Measurements from ENCODE around the gene RAB31. TPM values are rescaled to one million over a fixed set of nuclear protein-coding genes. Genes with fewer than 3 reads are reported as not detected.

RAB31 gene, protein sequence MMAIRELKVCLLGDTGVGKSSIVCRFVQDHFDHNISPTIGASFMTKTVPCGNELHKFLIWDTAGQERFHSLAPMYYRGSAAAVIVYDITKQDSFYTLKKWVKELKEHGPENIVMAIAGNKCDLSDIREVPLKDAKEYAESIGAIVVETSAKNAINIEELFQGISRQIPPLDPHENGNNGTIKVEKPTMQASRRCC
- total RNA-seq (2016; rRNA removed; fragmentation: Illumina TruSeq; extraction: Trizol) (1.7 and 3.6 TPM in 2 replicates), polyA plus RNA-seq (2011; rRNA removed) (0.73 and 1.1 TPM in 2 replicates), polyA minus RNA-seq (2011; rRNA and poly(A)+ RNA removed; ENCODE audit: low replicate concordance) (1.9 and 153 TPM in 2 replicates), Bru-seq, nascent RNA (percentile 28 among the genes with signal in this experiment), BruChase-seq, experiment 1, labeled RNA remaining after a 6-hour chase (percentile 26 among the genes with signal in this experiment), BruChase-seq, experiment 2, labeled RNA remaining after a 2-hour chase (percentile 24 among the genes with signal in this experiment)
- total RNA-seq (2016; cell fraction: cytosol; rRNA removed; fragmentation: Illumina TruSeq; extraction: Trizol; ENCODE audit: low read depth) = 1.4 and 2.6 TPM in 2 replicates
- 2.9 TPM in 2 replicates for total RNA-seq (2016; cell fraction: insoluble cytoplasmic fraction; rRNA removed; fragmentation: Illumina TruSeq; extraction: Trizol)
- 3.1 and 3.4 TPM in 2 replicates for total RNA-seq (2016; cell fraction: membrane; rRNA removed; fragmentation: Illumina TruSeq; extraction: Trizol)
- 1.4 and 2.6 TPM in 2 replicates for total RNA-seq (2016; cell fraction: nucleus; rRNA removed; fragmentation: Illumina TruSeq; extraction: Trizol)
- 0.24 and 1.2 TPM in 2 replicates for polyA plus RNA-seq (2011; cell fraction: cytosol; rRNA removed)
- polyA plus RNA-seq (2011; cell fraction: nucleus; rRNA removed) = 8.7 and 12.9 TPM in 2 replicates
- 0.38 and 2.1 TPM in 2 replicates for polyA plus RNA-seq (2012)
- polyA plus RNA-seq (2016; cell fraction: cytosol; fragmentation: Illumina TruSeq; extraction: Trizol; ENCODE audit: low read depth) = 4.4 and 5.7 TPM in 2 replicates
- polyA plus RNA-seq (2016; cell fraction: insoluble cytoplasmic fraction; fragmentation: Illumina TruSeq; extraction: Trizol; ENCODE audit: low read depth) = 3.7 TPM in 2 replicates
- polyA plus RNA-seq (2016; cell fraction: membrane; fragmentation: Illumina TruSeq; extraction: Trizol; ENCODE audit: low read depth) = 2.6 and 3.5 TPM in 2 replicates
- polyA plus RNA-seq (2016; cell fraction: nucleus; fragmentation: Illumina TruSeq; extraction: Trizol; ENCODE audit: insufficient read depth, low read depth) = 2.9 and 3.0 TPM in 2 replicates
- polyA minus RNA-seq (2011; cell fraction: cytosol; rRNA and poly(A)+ RNA removed) = 2.8 and 4.2 TPM in 2 replicates
- 5.3 and 5.5 TPM in 2 replicates for polyA minus RNA-seq (2011; cell fraction: nucleus; rRNA and poly(A)+ RNA removed)
- long read RNA-seq, experiment 1, full-length matches to known transcripts = 4 of 6 reads
- long read RNA-seq, experiment 1, partial matches to known transcripts = 1 of 6 reads
- long read RNA-seq, experiment 1, other reads (novel, unspliced or antisense) = 1 of 6 reads
- long read RNA-seq, experiment 2, full-length matches to known transcripts = 2 of 8 reads
- long read RNA-seq, experiment 2, partial matches to known transcripts = 0 of 8 reads
- long read RNA-seq, experiment 2, other reads (novel, unspliced or antisense) = 6 of 8 reads

DNA sequence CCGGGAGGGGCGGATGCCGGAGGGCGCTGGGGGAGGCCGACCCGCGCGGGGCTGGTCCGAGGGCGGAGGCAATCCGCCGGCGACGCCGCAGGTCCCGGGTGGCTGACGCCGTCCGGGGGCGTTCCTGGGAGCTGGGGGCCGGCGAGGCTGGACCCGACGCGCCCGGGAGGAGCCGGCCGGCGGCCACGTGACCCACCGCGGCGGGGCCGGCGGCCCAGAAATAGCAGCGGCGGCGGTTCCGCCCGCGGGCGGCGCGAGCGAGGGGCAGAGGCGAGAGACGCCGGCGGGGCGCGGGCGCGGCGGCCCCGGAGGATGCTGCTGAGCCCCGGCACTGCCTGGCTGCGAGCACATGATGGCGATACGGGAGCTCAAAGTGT is at the start of gene RAB31:
TSS of gene RAB31 (plus strand) at position 245 of the 377 bp plus-strand sequence. CDS start at position 350, 105 bp downstream.
- H3K79me2 ChIP-seq (ENCODE audit: insufficient read depth, low read length) = no peaks in the 10 kb centered on the region
- H3K4me3 ChIP-seq (replicated peaks in 1 of 3; ENCODE audit: insufficient read depth in 1 of 3, low read depth in 2 of 3, low read length in 3 of 3) = peak within 1 kb of the TSS; percentile 55 to 72 (median 61); a peak in 5 of 6 replicates
- H3K27me3 ChIP-seq (ENCODE audit: control insufficient read depth in 1 of 2, insufficient read depth in 2 of 2, low read length in 2 of 2) = peaks cover 6 to 63% of the 10 kb centered on the region in 2 experiments; a peak in 4 of 5 replicates
- ChIA-PET CTCF (ENCODE audit: low intra/inter-chr PET ratio, low total read pairs) (no interaction called here), POLR2A (no interaction called here)
- 3% methylated on average over 6 of the region's 59 CpGs for WGBS (ENCODE audit: low lambda C conversion rate)
- H3K27ac ChIP-seq (ENCODE audit: extremely low read length, insufficient read depth, low read length) = no peak within 1 kb of the TSS
- no peaks in the 10 kb centered on the region for H3K9me3 ChIP-seq (ENCODE audit: low read length)
- intact Hi-C loops (cut with micrococcal nuclease; ENCODE audit: unreplicated experiment) (no loop called here), in situ Hi-C loops (cut with HindIII; ENCODE audit: extremely low pct_ligation_motif_present, low pct_unique_long_range_greater_than_20kb) (no loop called here)
- H4K20me1 ChIP-seq (ENCODE audit: insufficient read depth, low read length) = no peaks in the 10 kb centered on the region
- peak within 1 kb of the TSS; percentile 14; the same call in 1 of the 2 replicates for H3K9ac ChIP-seq (ENCODE audit: insufficient read depth, low read depth, low read length)
- DNase-seq (ENCODE audit: low spot score) (no peak), ATAC-seq (peak; percentile 70), FAIRE-seq (no peak)
- H3K4me2 ChIP-seq (ENCODE audit: low read depth, low read length) = peak within 1 kb of the TSS; percentile 73
- H3K36me3 ChIP-seq (replicated peaks in 1 of 2; ENCODE audit: control insufficient read depth in 1 of 2, insufficient read depth in 2 of 2, low read length in 2 of 2) = no peaks in the 10 kb centered on the region
- H3K4me1 ChIP-seq (ENCODE audit: insufficient read depth, low read length) = peaks cover 6% of the 10 kb centered on the region
- no TSS peak for BruUV-seq (replicated peaks)
- no peak within 1 kb of the TSS for H2AFZ ChIP-seq (ENCODE audit: low read length)
- TF ChIP-seq, protein P1, sequence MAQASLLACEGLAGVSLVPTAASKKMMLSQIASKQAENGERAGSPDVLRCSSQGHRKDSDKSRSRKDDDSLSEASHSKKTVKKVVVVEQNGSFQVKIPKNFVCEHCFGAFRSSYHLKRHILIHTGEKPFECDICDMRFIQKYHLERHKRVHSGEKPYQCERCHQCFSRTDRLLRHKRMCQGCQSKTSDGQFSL (CRISPR knock-in tag; IDR thresholded peaks at IDR 0.05) = no peak
- no peak for TF ChIP-seq ZFYVE20 (CRISPR knock-in tag; IDR thresholded peaks at IDR 0.05; ENCODE audit: borderline replicate concordance, low read depth)
- no peak for TF ChIP-seq ZBTB42 (CRISPR knock-in tag; IDR thresholded peaks at IDR 0.05)
- peak; percentile 87 for TF ChIP-seq ZSCAN22 (CRISPR knock-in tag; IDR thresholded peaks at IDR 0.05)
- TF ChIP-seq RAD51 (IDR thresholded peaks at IDR 0.05; ENCODE audit: borderline replicate concordance) = no peak
- TF ChIP-seq, protein P2, sequence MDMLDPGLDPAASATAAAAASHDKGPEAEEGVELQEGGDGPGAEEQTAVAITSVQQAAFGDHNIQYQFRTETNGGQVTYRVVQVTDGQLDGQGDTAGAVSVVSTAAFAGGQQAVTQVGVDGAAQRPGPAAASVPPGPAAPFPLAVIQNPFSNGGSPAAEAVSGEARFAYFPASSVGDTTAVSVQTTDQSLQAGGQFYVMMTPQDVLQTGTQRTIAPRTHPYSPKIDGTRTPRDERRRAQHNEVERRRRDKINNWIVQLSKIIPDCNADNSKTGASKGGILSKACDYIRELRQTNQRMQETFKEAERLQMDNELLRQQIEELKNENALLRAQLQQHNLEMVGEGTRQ (IDR thresholded peaks at IDR 0.05; ENCODE audit: low read depth, low read length) = peak; percentile 23; the same call in 1 of the 2 replicates
- TF ChIP-seq, protein P2 (CRISPR knock-in tag; IDR thresholded peaks at IDR 0.05; ENCODE audit: borderline replicate concordance) = no peak
- TF ChIP-seq, protein P3, sequence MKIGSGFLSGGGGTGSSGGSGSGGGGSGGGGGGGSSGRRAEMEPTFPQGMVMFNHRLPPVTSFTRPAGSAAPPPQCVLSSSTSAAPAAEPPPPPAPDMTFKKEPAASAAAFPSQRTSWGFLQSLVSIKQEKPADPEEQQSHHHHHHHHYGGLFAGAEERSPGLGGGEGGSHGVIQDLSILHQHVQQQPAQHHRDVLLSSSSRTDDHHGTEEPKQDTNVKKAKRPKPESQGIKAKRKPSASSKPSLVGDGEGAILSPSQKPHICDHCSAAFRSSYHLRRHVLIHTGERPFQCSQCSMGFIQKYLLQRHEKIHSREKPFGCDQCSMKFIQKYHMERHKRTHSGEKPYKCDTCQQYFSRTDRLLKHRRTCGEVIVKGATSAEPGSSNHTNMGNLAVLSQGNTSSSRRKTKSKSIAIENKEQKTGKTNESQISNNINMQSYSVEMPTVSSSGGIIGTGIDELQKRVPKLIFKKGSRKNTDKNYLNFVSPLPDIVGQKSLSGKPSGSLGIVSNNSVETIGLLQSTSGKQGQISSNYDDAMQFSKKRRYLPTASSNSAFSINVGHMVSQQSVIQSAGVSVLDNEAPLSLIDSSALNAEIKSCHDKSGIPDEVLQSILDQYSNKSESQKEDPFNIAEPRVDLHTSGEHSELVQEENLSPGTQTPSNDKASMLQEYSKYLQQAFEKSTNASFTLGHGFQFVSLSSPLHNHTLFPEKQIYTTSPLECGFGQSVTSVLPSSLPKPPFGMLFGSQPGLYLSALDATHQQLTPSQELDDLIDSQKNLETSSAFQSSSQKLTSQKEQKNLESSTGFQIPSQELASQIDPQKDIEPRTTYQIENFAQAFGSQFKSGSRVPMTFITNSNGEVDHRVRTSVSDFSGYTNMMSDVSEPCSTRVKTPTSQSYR (CRISPR knock-in tag; IDR thresholded peaks at IDR 0.05; ENCODE audit: borderline replicate concordance) = no peak
- no peak for TF ChIP-seq HOXA9 (CRISPR knock-in tag; IDR thresholded peaks at IDR 0.05; ENCODE audit: borderline replicate concordance)
- no peak for TF ChIP-seq MZF1 (CRISPR knock-in tag; IDR thresholded peaks at IDR 0.05; ENCODE audit: borderline replicate concordance)
- 0 out of 2 replicates have a peak, but pooled peaks have one; percentile 5 for TF ChIP-seq ZNF768 (CRISPR knock-in tag; IDR thresholded peaks at IDR 0.05)
- TF ChIP-seq SKI (IDR thresholded peaks at IDR 0.05; ENCODE audit: partially characterized antibody) = peak; percentile 9
